Right lobe of liver (tissue), 4 donors: ENCODE data around the gene SPATC1L.

Experiments used
- POLR2A ChIP-seq: fragments of 450-650 bp; IDR thresholded peaks from one replicate; pipeline ENCODE4 v1.6.1; 2017; ENCODE audit warnings: antibody characterized with exemption, mild to moderate bottlenecking
- TF ChIP-seq, protein P1 (sequence below), 4 donors: fragments of 200-600 bp in 3 of 4; fragments of 450-650 bp in 1 of 4; IDR thresholded peaks; one replicate each; pipeline versions ENCODE4 v1.5.1 to v1.8.0; 2016 to 2022; ENCODE audit warnings: antibody characterized with exemption in 4 of 4, mild to moderate bottlenecking in 2 of 4
- donor health status: DM: no; HTN: no; CAD: no.
- donor health status: DM: no; HTN: no; CAD: no.
- donor health status: DM: no; HTN: yes; CAD: no.

DNA sequence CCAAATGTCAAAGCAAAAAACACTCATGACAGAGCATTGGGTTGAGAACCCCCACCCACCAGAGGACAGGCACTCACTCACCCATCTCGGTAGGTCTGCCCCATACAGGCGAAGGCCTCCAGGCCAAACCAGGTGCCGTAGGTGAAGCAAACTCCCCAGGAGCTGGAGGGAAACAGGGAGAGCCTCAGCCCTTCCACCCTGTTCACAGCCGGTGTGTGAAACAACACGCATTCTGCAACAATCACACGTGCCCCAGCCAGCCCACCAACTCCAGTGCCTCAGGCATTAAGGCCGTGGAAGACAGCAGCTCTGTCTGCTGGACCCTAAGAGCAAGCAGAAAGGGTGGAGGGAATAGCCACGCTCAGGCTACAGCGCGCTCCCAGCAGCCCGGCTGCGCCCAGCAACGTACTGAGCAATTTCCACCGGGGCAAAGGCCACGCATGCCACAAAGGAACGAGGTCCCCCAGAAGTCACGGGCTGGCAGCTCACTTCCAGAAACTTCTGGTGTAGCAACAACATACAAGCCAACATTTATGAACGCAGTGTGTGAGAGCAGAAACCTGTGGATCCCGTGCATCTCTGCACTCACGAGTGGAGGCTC lies 11.4 kb upstream of the SPATC1L start:
- no peak for TF ChIP-seq POLR2A
- TF ChIP-seq, protein P1, sequence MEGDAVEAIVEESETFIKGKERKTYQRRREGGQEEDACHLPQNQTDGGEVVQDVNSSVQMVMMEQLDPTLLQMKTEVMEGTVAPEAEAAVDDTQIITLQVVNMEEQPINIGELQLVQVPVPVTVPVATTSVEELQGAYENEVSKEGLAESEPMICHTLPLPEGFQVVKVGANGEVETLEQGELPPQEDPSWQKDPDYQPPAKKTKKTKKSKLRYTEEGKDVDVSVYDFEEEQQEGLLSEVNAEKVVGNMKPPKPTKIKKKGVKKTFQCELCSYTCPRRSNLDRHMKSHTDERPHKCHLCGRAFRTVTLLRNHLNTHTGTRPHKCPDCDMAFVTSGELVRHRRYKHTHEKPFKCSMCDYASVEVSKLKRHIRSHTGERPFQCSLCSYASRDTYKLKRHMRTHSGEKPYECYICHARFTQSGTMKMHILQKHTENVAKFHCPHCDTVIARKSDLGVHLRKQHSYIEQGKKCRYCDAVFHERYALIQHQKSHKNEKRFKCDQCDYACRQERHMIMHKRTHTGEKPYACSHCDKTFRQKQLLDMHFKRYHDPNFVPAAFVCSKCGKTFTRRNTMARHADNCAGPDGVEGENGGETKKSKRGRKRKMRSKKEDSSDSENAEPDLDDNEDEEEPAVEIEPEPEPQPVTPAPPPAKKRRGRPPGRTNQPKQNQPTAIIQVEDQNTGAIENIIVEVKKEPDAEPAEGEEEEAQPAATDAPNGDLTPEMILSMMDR (IDR thresholded peaks at IDR 0.05), result no peak
